ENCODE data around the gene CACNA1S. TPM values are rescaled to one million over a fixed set of nuclear protein-coding genes. Genes with fewer than 3 reads are reported as not detected.

CACNA1S gene
- polyA plus RNA-seq, 3 donors from 2014 or later = not detected

GRCh38 chr1:201136355-201137023 is 24.3 kb upstream of the CACNA1S start:
- DNase-seq = no peak
- Mint-ChIP-seq H3K4me1 (no peaks in the 10 kb centered on the region), H3K27me3 (ENCODE audit: low read depth in 3 of 3) (no peaks in the 10 kb centered on the region), H3K27ac (no peak overlapping the region), H3K36me3 (peaks cover 3 to 13% (median 5%) of the 10 kb centered on the region in 3 donors), H3K4me3 (no peak overlapping the region), H3K9me3 (no peaks in the 10 kb centered on the region)

- Mint-ChIP-seq H3K4me3 (no peak overlapping the region), H3K4me1 (no peaks in the 10 kb centered on the region), H3K36me3 (peaks cover 3 to 6% (median 5%) of the 10 kb centered on the region in 3 donors), H3K27me3 (ENCODE audit: low read depth in 3 of 3) (no peaks in the 10 kb centered on the region), H3K9me3 (no peaks in the 10 kb centered on the region), H3K27ac (no peak overlapping the region)
- DNase-seq = no peak
Measured at GRCh38 chr1:201134405-201134804, 22.2 kb upstream of the CACNA1S start.

- no peaks in the 10 kb centered on the region for H3K4me1 Mint-ChIP-seq
- no peaks in the 10 kb centered on the region for H3K9me3 Mint-ChIP-seq
- H3K36me3 Mint-ChIP-seq = peaks cover 3 to 6% (median 5%) of the 10 kb centered on the region in 3 donors
- H3K4me3 Mint-ChIP-seq = no peak overlapping the region
- no peaks in the 10 kb centered on the region for H3K27me3 Mint-ChIP-seq (ENCODE audit: low read depth in 3 of 3)
- H3K27ac Mint-ChIP-seq = no peak overlapping the region
- no peak for DNase-seq
Measured at GRCh38 chr1:201131398-201131797, 19.2 kb upstream of the CACNA1S start.

- DNase-seq = no peak
- Mint-ChIP-seq H3K27ac (no peak overlapping the region), H3K36me3 (peaks cover 0 to 5% (median 3%) of the 10 kb centered on the region in 3 donors), H3K9me3 (no peaks in the 10 kb centered on the region), H3K4me1 (no peaks in the 10 kb centered on the region), H3K27me3 (ENCODE audit: low read depth in 3 of 3) (peaks cover 0 to 2% (median 0%) of the 10 kb centered on the region in 3 donors), H3K4me3 (no peak overlapping the region)
Measured at GRCh38 chr1:201128962-201129361, 16.7 kb upstream of the CACNA1S start.

- DNase-seq = no peak
- Mint-ChIP-seq H3K27me3 (ENCODE audit: low read depth in 3 of 3) (peaks cover 0 to 2% (median 0%) of the 10 kb centered on the region in 3 donors), H3K4me1 (no peaks in the 10 kb centered on the region), H3K27ac (no peak overlapping the region), H3K9me3 (no peaks in the 10 kb centered on the region), H3K36me3 (peaks cover 0 to 5% (median 3%) of the 10 kb centered on the region in 3 donors), H3K4me3 (no peak overlapping the region)
Measured at GRCh38 chr1:201128476-201128875, 16.2 kb upstream of the CACNA1S start.

- Mint-ChIP-seq H3K4me3 (no peak overlapping the region), H3K27ac (no peak overlapping the region)
Measured at GRCh38 chr1:201127755-201128455, 15.7 kb upstream of the CACNA1S start.

GRCh38 chr1:201126832-201127754 is 14.9 kb upstream of the CACNA1S start, which contains the start of gene ASCL5:
Gene ASCL5, minus strand, starts transcription at chr1:201127184. Its CDS starts 11,812 bp downstream, at chr1:201115372.
- H3K27me3 Mint-ChIP-seq (ENCODE audit: low read depth in 3 of 3) = peaks cover under 1 to 4% (median 3%) of the 10 kb centered on the region in 3 donors
- no peak within 1 kb of the TSS for H3K4me3 Mint-ChIP-seq
- no peak within 1 kb of the TSS for H3K27ac Mint-ChIP-seq
- H3K9me3 Mint-ChIP-seq = no peaks in the 10 kb centered on the region
- H3K36me3 Mint-ChIP-seq = no peaks in the 10 kb centered on the region
- no peak for DNase-seq
- no peaks in the 10 kb centered on the region for H3K4me1 Mint-ChIP-seq

More at GRCh38 chr1:201127755-201128455, 15.7 kb upstream of the CACNA1S start:
- Mint-ChIP-seq H3K27me3 (ENCODE audit: low read depth in 3 of 3) (peaks cover 0 to 4% (median 0%) of the 10 kb centered on the region in 3 donors), H3K36me3 (peaks cover 0 to 4% (median 3%) of the 10 kb centered on the region in 3 donors), H3K9me3 (no peaks in the 10 kb centered on the region), H3K4me1 (no peaks in the 10 kb centered on the region)
- DNase-seq = no peak

GRCh38 chr1:201126463-201126831 is 14.2 kb upstream of the CACNA1S start:
- Mint-ChIP-seq H3K4me3 (no peak overlapping the region), H3K27ac (no peak overlapping the region), H3K27me3 (ENCODE audit: low read depth in 3 of 3) (peaks cover 2 to 6% (median 4%) of the 10 kb centered on the region in 3 donors), H3K9me3 (no peaks in the 10 kb centered on the region), H3K4me1 (no peaks in the 10 kb centered on the region), H3K36me3 (no peaks in the 10 kb centered on the region)
- no peak for DNase-seq

GRCh38 chr1:201125800-201126199 is 13.6 kb upstream of the CACNA1S start:
- Mint-ChIP-seq H3K27me3 (ENCODE audit: low read depth in 3 of 3) (peaks cover 2 to 12% (median 4%) of the 10 kb centered on the region in 3 donors), H3K27ac (no peak overlapping the region), H3K36me3 (no peaks in the 10 kb centered on the region), H3K4me1 (no peaks in the 10 kb centered on the region), H3K4me3 (no peak overlapping the region), H3K9me3 (no peaks in the 10 kb centered on the region)
- DNase-seq = no peak

- Mint-ChIP-seq H3K36me3 (no peaks in the 10 kb centered on the region), H3K27me3 (ENCODE audit: low read depth in 3 of 3) (peaks cover 2 to 12% (median 4%) of the 10 kb centered on the region in 3 donors)
Measured at GRCh38 chr1:201125019-201125418, 12.8 kb upstream of the CACNA1S start.

GRCh38 chr1:201123866-201124265 is 11.6 kb upstream of the CACNA1S start:
- no peak overlapping the region for H3K4me3 Mint-ChIP-seq
- H3K9me3 Mint-ChIP-seq = no peaks in the 10 kb centered on the region
- no peak overlapping the region for H3K27ac Mint-ChIP-seq
- DNase-seq = no peak
- no peaks in the 10 kb centered on the region for H3K36me3 Mint-ChIP-seq
- H3K4me1 Mint-ChIP-seq = no peaks in the 10 kb centered on the region
- peaks cover 4 to 14% (median 5%) of the 10 kb centered on the region in 3 donors for H3K27me3 Mint-ChIP-seq (ENCODE audit: low read depth in 3 of 3)

More at GRCh38 chr1:201125019-201125418, 12.8 kb upstream of the CACNA1S start:
- Mint-ChIP-seq H3K4me1 (no peaks in the 10 kb centered on the region), H3K4me3 (no peak overlapping the region), H3K27ac (no peak overlapping the region), H3K9me3 (no peaks in the 10 kb centered on the region)
- no peak for DNase-seq

GRCh38 chr1:201122321-201122957 is 10.2 kb upstream of the CACNA1S start:
- Mint-ChIP-seq H3K4me3 (no peak overlapping the region), H3K36me3 (no peaks in the 10 kb centered on the region), H3K9me3 (no peaks in the 10 kb centered on the region), H3K4me1 (no peaks in the 10 kb centered on the region), H3K27me3 (ENCODE audit: low read depth in 3 of 3) (peaks cover 4 to 14% (median 5%) of the 10 kb centered on the region in 3 donors), H3K27ac (no peak overlapping the region)
- no peak for DNase-seq
